H1 (cell line): ENCODE data around the gene STK11. TPM values are rescaled to one million over a fixed set of nuclear protein-coding genes. Genes with fewer than 3 reads are reported as not detected.

Experiments used
- CTCF ChIA-PET: fragments of 300-600 bp; sonication (Branson Sonifier 250); formaldehyde crosslinking; loops from one replicate; lab custom pipeline; 2021; ENCODE audit not compliant: partially characterized antibody; lab: Charles Lee
- POLR2A ChIA-PET: fragments of 300-600 bp; sonication (Branson Sonifier 250); formaldehyde crosslinking; loops from one replicate; lab custom pipeline; 2021; ENCODE audit warnings: inconsistent platforms; ENCODE audit not compliant: partially characterized antibody; lab: Charles Lee
- DNase-seq, 2 experiments: peaks; one replicate each; pipeline versions ENCODE4 v3.0.0 to v3.0.0-alpha.2; 2010 to 2022; ENCODE audit warnings: low spot score in 2 of 2, low read depth in 1 of 2, mixed read lengths in 1 of 2
- FAIRE-seq: peaks from 2 replicates; lab custom pipeline; 2011; peaks lifted over from hg19 to GRCh38; lab: Jason Lieb, UNC
- H2AFZ ChIP-seq: 2 replicates; pipeline ENCODE4 v1.8.1; 2012; ENCODE audit warnings: low read length, inconsistent platforms
- H2AK5ac ChIP-seq: 2 replicates; pipeline ENCODE4 v1.6.1; 2013; ENCODE audit warnings: low read depth, low read length
- H2BK120ac ChIP-seq: replicated peaks from 2 replicates; pipeline ENCODE3; 2013; ENCODE audit warnings: low read depth, low read length, inconsistent platforms
- H2BK12ac ChIP-seq: 2 replicates; pipeline ENCODE4 v1.6.1; 2013; ENCODE audit warnings: low read depth, low read length
- H2BK15ac ChIP-seq: 2 replicates; pipeline ENCODE4 v1.6.1; 2013; ENCODE audit warnings: low read length
- H2BK20ac ChIP-seq: 2 replicates; pipeline ENCODE4 v1.6.1; 2013; ENCODE audit warnings: low read length
- H2BK5ac ChIP-seq: 2 replicates; pipeline ENCODE4 v1.6.1; 2013; ENCODE audit warnings: low read depth, low read length
- H3K14ac ChIP-seq: 2 replicates; pipeline ENCODE4 v1.6.1; 2013; ENCODE audit warnings: inconsistent platforms; ENCODE audit not compliant: insufficient read length
- H3K18ac ChIP-seq: 2 replicates; pipeline ENCODE4 v1.6.1; 2013; ENCODE audit warnings: low read length; ENCODE audit errors: extremely low read depth
- H3K23ac ChIP-seq: 2 replicates; pipeline ENCODE4 v1.6.1; 2013; ENCODE audit warnings: inconsistent platforms; ENCODE audit not compliant: insufficient read length
- H3K23me2 ChIP-seq: 2 replicates; pipeline ENCODE4 v1.6.1; 2013; ENCODE audit warnings: low read depth, low read length
- H3K27ac ChIP-seq: 2 replicates; pipeline ENCODE4 v1.6.1; 2011; ENCODE audit warnings: low read depth, low read length, inconsistent platforms
- H3K27me3 ChIP-seq, 4 experiments: replicated peaks in 1 of 4; 1 replicate in 1 of 4; 2 replicates in 3 of 4; pipeline versions ENCODE4 v1.6.1 to v1.8.1; 2011 to 2013; ENCODE audit warnings: low read length in 3 of 4, mild to moderate bottlenecking in 3 of 4, inconsistent platforms in 2 of 4, mixed read lengths in 2 of 4, moderate library complexity in 1 of 4; ENCODE audit not compliant: control insufficient read depth in 3 of 4, insufficient read depth in 3 of 4; ENCODE audit errors: extremely low read depth in 1 of 4
- H3K36me3 ChIP-seq, 4 experiments: 2 replicates each; pipeline versions ENCODE4 v1.6.1 to v1.8.1; 2011 to 2013; ENCODE audit warnings: mild to moderate bottlenecking in 4 of 4, low read length in 3 of 4, moderate library complexity in 2 of 4, control low read depth in 1 of 4, inconsistent platforms in 1 of 4; ENCODE audit not compliant: insufficient read depth in 4 of 4, control insufficient read depth in 2 of 4
- H3K4ac ChIP-seq: replicated peaks from 2 replicates; pipeline ENCODE3; 2013; ENCODE audit warnings: low read length, low read depth, mixed read lengths, inconsistent platforms; ENCODE audit not compliant: insufficient read length
- H3K4me1 ChIP-seq, 4 experiments: replicated peaks in 1 of 4; 1 replicate in 1 of 4; 2 replicates in 3 of 4; pipeline versions ENCODE4 v1.6.1 to v1.8.1; 2011 to 2013; ENCODE audit warnings: low read length in 3 of 4, inconsistent platforms in 2 of 4, mixed read lengths in 1 of 4; ENCODE audit not compliant: insufficient read depth in 4 of 4, control insufficient read depth in 3 of 4
- H3K4me2 ChIP-seq, 2 experiments: 2 replicates each; pipeline versions ENCODE4 v1.6.1 to v1.8.1; 2011 to 2013; ENCODE audit warnings: low read depth in 2 of 2, low read length in 2 of 2, control low read depth in 1 of 2, inconsistent platforms in 1 of 2, mild to moderate bottlenecking in 1 of 2; ENCODE audit not compliant: insufficient read depth in 1 of 2
- H3K4me3 ChIP-seq, 4 experiments: fragments of 200-600, 300-600 bp in 1 of 4; sonication (generic), shearing (Covaris generic), sonication (Bioruptor Twin) in 1 of 4; 2 replicates each; pipeline versions ENCODE4 v1.5.1 to v1.8.1; 2011 to 2016; ENCODE audit warnings: low read length in 4 of 4, low read depth in 3 of 4, control low read depth in 2 of 4, inconsistent platforms in 2 of 4, mild to moderate bottlenecking in 2 of 4, mixed read lengths in 1 of 4, moderate library complexity in 1 of 4; ENCODE audit not compliant: insufficient read depth in 2 of 4; ENCODE audit errors: extremely low read depth in 1 of 4
- H3K56ac ChIP-seq: replicated peaks from 2 replicates; pipeline ENCODE3; 2013; ENCODE audit warnings: low read depth, mild to moderate bottlenecking, mixed read lengths, low read length, inconsistent platforms; ENCODE audit not compliant: insufficient read length
- H3K79me1 ChIP-seq: 2 replicates; pipeline ENCODE4 v1.6.1; 2013; ENCODE audit warnings: low read depth, low read length, control low read depth
- H3K79me2 ChIP-seq, 2 experiments: 2 replicates each; pipeline versions ENCODE4 v1.6.1 to v1.8.1; 2012 to 2013; ENCODE audit warnings: low read length in 2 of 2, mild to moderate bottlenecking in 2 of 2, inconsistent platforms in 1 of 2; ENCODE audit not compliant: insufficient read depth in 2 of 2, control insufficient read depth in 1 of 2
- H3K9ac ChIP-seq, 4 experiments: replicated peaks in 1 of 4; 1 replicate in 1 of 4; 2 replicates in 3 of 4; pipeline versions ENCODE4 v1.6.1 to v1.8.1; 2011 to 2013; ENCODE audit warnings: low read depth in 3 of 4, low read length in 3 of 4, control low read depth in 2 of 4, mild to moderate bottlenecking in 2 of 4, moderate library complexity in 2 of 4, inconsistent platforms in 1 of 4; ENCODE audit errors: extremely low read depth in 1 of 4
- H3K9me3 ChIP-seq, 2 experiments: 2 replicates each; pipeline versions ENCODE4 v1.6.1 to v1.8.1; 2012 to 2013; ENCODE audit warnings: mild to moderate bottlenecking in 2 of 2, moderate library complexity in 2 of 2, control low read depth in 1 of 2, inconsistent platforms in 1 of 2, low read depth in 1 of 2, low read length in 1 of 2, mixed read lengths in 1 of 2; ENCODE audit not compliant: insufficient read depth in 2 of 2
- H4K20me1 ChIP-seq, 2 experiments: replicated peaks in 1 of 2; 2 replicates each; pipeline versions ENCODE3 to v1.8.1; 2011 to 2013; ENCODE audit warnings: inconsistent platforms in 2 of 2, low read length in 2 of 2, mild to moderate bottlenecking in 1 of 2; ENCODE audit not compliant: insufficient read depth in 2 of 2, control insufficient read depth in 1 of 2
- H4K5ac ChIP-seq: 2 replicates; pipeline ENCODE4 v1.6.1; 2013; ENCODE audit warnings: low read length, low read depth, mixed read lengths, inconsistent platforms; ENCODE audit not compliant: insufficient read length
- H4K8ac ChIP-seq: 2 replicates; pipeline ENCODE4 v1.8.0; 2013; ENCODE audit warnings: mild to moderate bottlenecking, moderate library complexity, low read length, inconsistent platforms; ENCODE audit not compliant: insufficient read depth; ENCODE audit errors: extremely low read depth
- H4K91ac ChIP-seq: replicated peaks from 2 replicates; pipeline ENCODE3; 2013; ENCODE audit warnings: low read length, mixed read lengths, inconsistent platforms; ENCODE audit not compliant: insufficient read length
- BRCA1 ChIP-seq: IDR thresholded peaks from 2 replicates; pipeline ENCODE4 v1.6.1; 2012; ENCODE audit warnings: low read depth, low read length, improper control_type of control experiment
- CREB1 ChIP-seq: IDR thresholded peaks from 2 replicates; pipeline ENCODE4 v1.6.1; 2012; ENCODE audit warnings: inconsistent platforms
- EP300 ChIP-seq, 2 experiments: IDR thresholded peaks; 1 replicate in 1 of 2; 2 replicates in 1 of 2; pipeline ENCODE4 v1.6.1; 2011 to 2012; ENCODE audit warnings: low read depth in 2 of 2, low read length in 2 of 2, mild to moderate bottlenecking in 2 of 2, borderline replicate concordance in 1 of 2, inconsistent platforms in 1 of 2, moderate library complexity in 1 of 2
- EZH2 ChIP-seq: fragments of 200-600 bp; sonication (generic); IDR thresholded peaks from 2 replicates; pipeline ENCODE4 v1.7.1; 2012; ENCODE audit warnings: low read depth, mild to moderate bottlenecking, moderate library complexity, low read length, inconsistent platforms; ENCODE audit not compliant: severe bottlenecking
- FOSL1 ChIP-seq: IDR thresholded peaks from 2 replicates; pipeline ENCODE4 v1.6.1; 2011; ENCODE audit warnings: mild to moderate bottlenecking, low read depth, low read length, moderate library complexity; ENCODE audit not compliant: insufficient read depth
- HDAC2 ChIP-seq, 2 experiments: fragments of 300-600 bp in 1 of 2; sonication (generic) in 1 of 2; IDR thresholded peaks; 2 replicates each; pipeline ENCODE4 v1.6.1; 2011 to 2012; ENCODE audit warnings: low read depth in 2 of 2, low read length in 2 of 2, mild to moderate bottlenecking in 2 of 2, moderate library complexity in 2 of 2, borderline replicate concordance in 1 of 2, inconsistent platforms in 1 of 2
- KDM5A ChIP-seq: fragments of 200-600 bp; IDR thresholded peaks from 2 replicates; pipeline ENCODE4 v1.7.1; 2012; ENCODE audit warnings: mild to moderate bottlenecking, low read length, inconsistent platforms, mixed read lengths
- RAD21 ChIP-seq, 2 experiments: IDR thresholded peaks in 1 of 2; conservative IDR thresholded peaks in 1 of 2; 2 replicates each; pipeline ENCODE4 v1.6.1; 2011; ENCODE audit warnings: low read depth in 2 of 2, low read length in 2 of 2, improper control_type of control experiment in 1 of 2, inconsistent platforms in 1 of 2, mild to moderate bottlenecking in 1 of 2, moderate library complexity in 1 of 2
- TAF7 ChIP-seq: optimal IDR thresholded peaks from 2 replicates; pipeline ENCODE3; 2011; ENCODE audit warnings: low read depth, mild to moderate bottlenecking, inconsistent platforms, low read length, moderate library complexity, borderline replicate concordance
- TEAD4 ChIP-seq: IDR thresholded peaks from 2 replicates; pipeline ENCODE4 v1.6.1; 2012; ENCODE audit warnings: low read depth, low read length, inconsistent platforms, mixed read lengths
- WGBS, 2 experiments: shearing (Covaris generic) in 1 of 2; methylation state at CpG; one replicate each; pipeline versions ENCODE4 v1.1.6 to v1.1.7; 2013 to 2015; ENCODE audit warnings: low lambda C conversion rate in 2 of 2, mixed read lengths in 2 of 2, inconsistent platforms in 1 of 2, low coverage in 1 of 2, missing lambda C conversion rate in 1 of 2; ENCODE audit not compliant: insufficient replicate concordance in 2 of 2, insufficient coverage in 1 of 2, insufficient read length in 1 of 2; ENCODE audit errors: extremely low coverage in 1 of 2, missing lambda C conversion rate in 1 of 2; 5-methylcytosine and 5-hydroxymethylcytosine counted together
- polyA plus RNA-seq, 7 experiments: library from polyadenylated mRNA; depleted of rRNA in 3 of 7; stranded (reverse) in 5 of 7; unstranded in 2 of 7; fragments of >200 nt in 5 of 7; fragments of 200-250 nt in 2 of 7; gene quantifications; 1 replicate in 5 of 7; 2 replicates in 1 of 7; 4 replicates in 1 of 7; pipeline versions ENCODE4 v1.2.1 to v1.2.3, GENCODE V29; 2011 to 2013; ENCODE audit warnings: missing spikeins in 2 of 7, mixed read lengths in 2 of 7
- total RNA-seq: library from RNA; stranded (reverse); fragmentation: NEBNext Ultra II Directional; extraction: Animal tissue kit (Norgen Biotek cat#: 25700); gene quantifications from 2 replicates; pipeline ENCODE4 v1.2.1, GENCODE V29; 2021

STK11 gene
- total and polyA plus RNA-seq, 2 of the 8 experiments (the other 6 are each of a cell fraction or from before 2014, with no cell fraction given) = 45.3 to 70.7 TPM

DNA sequence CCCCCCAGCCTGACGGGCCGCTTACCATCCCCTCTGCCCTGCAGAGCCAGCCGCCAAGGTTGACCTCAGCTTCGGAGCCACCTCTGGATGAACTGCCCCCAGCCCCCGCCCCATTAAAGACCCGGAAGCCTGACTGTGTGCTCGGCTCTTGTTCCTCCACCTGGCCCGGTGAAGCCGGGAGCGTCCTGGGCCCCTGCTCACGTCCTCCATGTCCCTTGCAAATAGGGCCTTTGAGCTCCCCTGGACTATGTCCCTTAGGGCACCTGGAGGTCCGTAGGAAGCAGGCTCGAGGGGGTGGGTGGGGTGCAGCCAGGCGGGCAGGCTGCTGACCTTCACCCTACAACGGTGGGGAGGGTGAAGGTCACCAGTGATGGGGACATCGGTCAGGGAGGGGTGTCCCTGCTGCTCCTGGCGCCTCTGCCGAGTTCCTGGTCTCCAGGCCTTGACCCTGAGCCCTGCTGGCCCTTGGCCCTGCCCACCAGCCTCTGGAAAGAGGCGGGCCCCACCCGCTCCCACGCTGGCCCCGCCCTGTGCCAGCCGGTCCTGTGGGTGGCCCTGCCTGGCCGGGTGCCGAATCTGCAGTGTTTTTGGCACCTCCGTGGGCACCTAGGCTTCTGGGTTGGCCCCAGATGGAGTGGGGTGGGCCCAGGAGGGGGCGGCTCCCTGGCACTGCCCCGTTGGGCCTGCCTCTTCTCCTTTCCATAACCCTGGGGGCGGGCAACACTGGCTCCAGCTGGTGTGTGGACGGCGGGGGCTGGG, 39.3 kb downstream of the STK11 start:
- WGBS, 2 experiments = 75% methylated on average over 23 of the region's 31 CpGs; no CpG with 5 or more reads in 1 of the 2 experiments
- TF ChIP-seq FOSL1 = no peak
- TF ChIP-seq CREB1 = no peak
- TF ChIP-seq EP300 (IDR thresholded peaks at IDR 0.05; ENCODE audit: borderline replicate concordance in 1 of 2, low read depth in 2 of 2, low read length in 2 of 2) = no peak
- no peak for TF ChIP-seq RAD21 (IDR thresholded peaks at IDR 0.05 in 1 of 2, conservative IDR thresholded peaks at IDR 0.05 in 1 of 2; ENCODE audit: low read depth in 2 of 2, low read length in 2 of 2)
- no peak for TF ChIP-seq EZH2
- no peak for TF ChIP-seq KDM5A
- TF ChIP-seq BRCA1 = no peak
- no peak for TF ChIP-seq TAF7
- no peak for TF ChIP-seq HDAC2 (IDR thresholded peaks at IDR 0.05; ENCODE audit: borderline replicate concordance in 1 of 2, low read depth in 2 of 2, low read length in 2 of 2)
- TF ChIP-seq TEAD4 = no peak

More for the DNA sequence above, 39.3 kb downstream of the STK11 start:
- Histone ChIP-seq H2AK5ac (no peak overlapping the region), H3K14ac (no peak overlapping the region), H3K4me3 (no peak overlapping the region), H3K56ac (no peak overlapping the region), H3K4me1 (peaks cover 0 to 21% (median 7%) of the 10 kb centered on the region in 4 experiments; a peak in 5 of 7 replicates), H3K9ac (no peak overlapping the region), H3K4me2 (peak overlapping the region in 1 of 2 experiments; percentile 39; a peak in 1 of 4 replicates), H4K5ac (no peak overlapping the region), H4K91ac (no peak overlapping the region), H3K79me2 (peaks cover 0 to 8% of the 10 kb centered on the region in 2 experiments; a peak in 1 of 4 replicates), H3K27ac (0 out of 2 replicates have a peak overlapping the region, but pooled peaks have one; percentile 16), H2AFZ (no peak overlapping the region), H2BK12ac (no peak overlapping the region), H3K23ac (no peak overlapping the region), H2BK5ac (peak overlapping the region; percentile 18; the same call in 1 of the 2 replicates), H3K9me3 (no peaks in the 10 kb centered on the region), H3K23me2 (peaks cover 5% of the 10 kb centered on the region; the same call in 1 of the 2 replicates), H2BK20ac (no peak overlapping the region), H2BK15ac (no peak overlapping the region), H3K18ac (peak overlapping the region; percentile 32; the same call in 1 of the 2 replicates), H3K4ac (no peak overlapping the region), H3K79me1 (peaks cover 9% of the 10 kb centered on the region), H4K20me1 (peaks cover 0 to 7% of the 10 kb centered on the region in 2 experiments), H4K8ac (peak overlapping the region; percentile 29; the same call in 1 of the 2 replicates), H2BK120ac (no peak overlapping the region), H3K27me3 (no peaks in the 10 kb centered on the region), H3K36me3 (peaks cover 0 to under 1% (median 0%) of the 10 kb centered on the region in 4 experiments; a peak in 2 of 8 replicates)
- ChIA-PET CTCF (interaction anchor here (0.6 to 7.7 kb wide), 26 partner anchors 8 to 381 kb away, joined by 3 to 212 read pairs (median 4); partner anchors contain the start of genes CIRBP and FAM174C), POLR2A (interaction anchor here (0.7 to 10.1 kb wide), 14 partner anchors 9 to 194 kb away, joined by 3 to 355 read pairs (median 4); partner anchors contain the start of genes ARHGAP45, CIRBP, FAM174C and GPX4)
- DNase-seq (no peak), FAIRE-seq (no peak)
